ENCODE data around the gene CPAMD8.
"Not testable (repeated sequence)": the region's sequence is repeated elsewhere in the genome, so short reads cannot be mapped to it uniquely, and the experiment has no call there.

The CPAMD8 gene

DNA sequence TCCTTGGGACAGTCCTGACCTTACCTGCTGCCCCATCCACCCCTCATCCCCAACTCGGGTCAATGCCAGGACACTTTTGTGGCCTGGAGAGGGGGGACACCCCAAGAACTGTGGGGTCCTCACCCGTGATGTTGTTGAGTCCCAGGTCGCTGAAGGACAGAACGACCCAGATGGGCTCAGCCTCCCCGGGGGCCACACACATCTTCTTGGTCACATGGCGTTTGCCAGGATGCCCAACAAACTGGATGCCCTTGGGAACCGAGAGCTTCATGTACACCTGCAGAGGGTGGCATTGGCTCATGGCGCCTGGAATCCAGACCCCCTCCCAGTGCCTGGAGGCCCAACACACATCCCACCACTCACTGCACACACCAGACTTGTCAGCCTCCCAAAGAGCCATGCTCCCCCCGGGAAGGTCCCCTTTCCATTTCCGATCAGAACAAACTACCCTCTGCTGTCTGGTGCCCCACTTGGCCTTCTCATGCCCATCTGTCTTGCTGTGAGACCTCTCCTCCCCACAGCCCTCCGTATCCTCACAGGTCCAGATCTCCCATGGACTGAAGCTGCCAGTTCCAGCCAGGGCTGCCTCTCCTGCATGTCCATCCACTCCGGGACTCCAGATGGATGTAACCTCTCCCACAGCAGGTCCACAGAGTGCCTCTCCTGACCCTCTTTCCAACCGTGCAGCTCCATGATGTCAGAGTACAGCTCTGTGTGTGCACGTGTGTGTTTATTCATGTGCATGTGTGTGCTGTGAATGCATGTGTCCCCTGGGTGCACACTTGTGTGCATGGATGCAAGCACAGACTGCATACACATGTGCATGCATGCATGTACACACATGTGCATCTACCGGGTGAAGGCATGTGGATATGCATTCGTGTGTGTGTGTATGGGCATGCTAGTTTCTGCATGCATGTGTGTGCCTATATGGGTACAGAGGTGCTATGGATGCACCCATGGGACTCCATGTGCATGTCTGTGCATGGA is 79.4 kb downstream of the CPAMD8 start:
- DNase-seq (ENCODE audit: low read depth) = no peak

DNA sequence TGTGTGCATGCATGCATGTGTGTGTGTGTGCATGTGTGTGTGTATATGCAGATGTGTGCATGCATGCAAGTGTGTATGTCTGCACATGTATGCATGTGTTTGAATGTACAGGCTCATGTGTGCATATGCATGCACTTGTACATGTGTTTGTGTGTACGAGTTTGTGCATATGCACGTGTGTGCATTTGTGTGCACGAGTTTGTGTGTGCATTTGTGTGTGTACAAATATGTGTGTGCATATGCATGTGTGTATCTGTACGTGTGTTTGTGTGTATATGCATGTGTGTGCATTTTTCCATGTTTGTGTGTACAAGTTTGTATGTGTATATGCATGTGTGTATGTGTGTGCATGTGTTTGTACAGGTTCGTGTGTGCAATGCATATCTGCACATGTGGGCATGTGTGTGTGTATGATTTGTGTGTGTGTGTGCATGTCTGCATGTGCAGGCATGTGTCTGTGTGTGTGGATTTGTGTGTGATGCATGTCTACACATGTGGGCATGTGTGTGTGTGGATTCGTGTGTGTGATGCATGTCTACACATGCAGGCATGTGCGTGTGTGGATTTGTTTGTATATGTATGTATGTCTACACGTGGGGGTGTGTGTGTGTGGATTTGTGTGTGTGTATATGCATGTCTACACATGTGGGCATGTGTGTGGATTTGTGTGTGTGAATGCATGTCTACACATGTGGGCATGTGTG is 80.7 kb downstream of the CPAMD8 start:
- no peak for DNase-seq (ENCODE audit: low read depth)

DNA sequence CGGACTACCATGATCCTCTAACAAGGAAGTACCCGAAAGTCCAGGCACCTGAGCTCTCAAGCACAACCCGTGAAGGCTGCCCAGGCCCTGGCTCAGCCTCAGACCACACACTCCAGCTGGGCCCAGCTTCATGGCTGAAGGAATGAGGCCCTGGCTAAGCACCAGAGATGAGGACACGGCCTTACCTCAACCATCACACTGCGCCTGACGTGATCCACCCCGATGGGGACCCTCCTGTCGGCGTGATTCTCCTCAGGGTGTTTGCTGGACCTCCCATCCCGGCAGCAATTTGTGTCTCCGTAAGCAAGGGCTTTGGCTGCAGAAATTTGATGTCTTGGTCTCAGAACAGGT is 81.3 kb downstream of the CPAMD8 start:
- no peak for DNase-seq (ENCODE audit: low read depth)

DNA sequence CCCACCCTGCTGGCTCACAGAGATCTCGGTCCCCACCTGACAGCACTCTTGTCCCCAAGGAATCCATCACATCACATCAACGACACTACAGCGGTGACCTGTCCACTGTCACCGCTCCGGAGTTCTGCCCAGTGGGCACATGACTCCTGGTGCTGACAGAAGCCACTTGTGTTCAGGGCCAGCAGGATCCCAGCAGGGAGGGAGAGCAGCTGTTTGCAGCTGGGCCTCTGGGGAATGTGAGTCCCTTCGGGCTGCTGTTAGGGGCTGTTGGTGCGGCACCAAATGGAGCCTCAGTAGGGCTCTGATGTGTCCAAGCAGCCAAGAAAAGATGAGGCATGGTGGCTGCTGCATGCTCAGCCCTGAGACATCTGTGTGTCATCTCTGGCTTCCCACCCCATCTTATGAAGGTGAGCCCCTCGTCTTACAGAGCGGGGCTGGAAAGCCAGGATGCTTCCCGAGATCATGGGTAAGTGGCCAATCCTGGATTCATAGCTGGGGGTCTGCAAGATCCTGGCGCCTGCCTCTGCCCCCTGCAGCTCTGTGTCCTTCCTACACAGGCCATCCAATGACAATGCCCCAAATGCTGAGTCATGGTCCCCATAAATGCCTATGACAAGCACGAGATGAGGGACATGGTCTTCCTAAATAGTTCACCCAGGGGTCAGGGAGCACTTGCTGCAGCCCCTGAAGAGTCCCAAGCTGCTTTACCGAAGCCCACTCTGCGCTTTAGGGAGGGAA is 81.8 kb downstream of the CPAMD8 start:
- no peak for DNase-seq (ENCODE audit: low read depth)

DNA sequence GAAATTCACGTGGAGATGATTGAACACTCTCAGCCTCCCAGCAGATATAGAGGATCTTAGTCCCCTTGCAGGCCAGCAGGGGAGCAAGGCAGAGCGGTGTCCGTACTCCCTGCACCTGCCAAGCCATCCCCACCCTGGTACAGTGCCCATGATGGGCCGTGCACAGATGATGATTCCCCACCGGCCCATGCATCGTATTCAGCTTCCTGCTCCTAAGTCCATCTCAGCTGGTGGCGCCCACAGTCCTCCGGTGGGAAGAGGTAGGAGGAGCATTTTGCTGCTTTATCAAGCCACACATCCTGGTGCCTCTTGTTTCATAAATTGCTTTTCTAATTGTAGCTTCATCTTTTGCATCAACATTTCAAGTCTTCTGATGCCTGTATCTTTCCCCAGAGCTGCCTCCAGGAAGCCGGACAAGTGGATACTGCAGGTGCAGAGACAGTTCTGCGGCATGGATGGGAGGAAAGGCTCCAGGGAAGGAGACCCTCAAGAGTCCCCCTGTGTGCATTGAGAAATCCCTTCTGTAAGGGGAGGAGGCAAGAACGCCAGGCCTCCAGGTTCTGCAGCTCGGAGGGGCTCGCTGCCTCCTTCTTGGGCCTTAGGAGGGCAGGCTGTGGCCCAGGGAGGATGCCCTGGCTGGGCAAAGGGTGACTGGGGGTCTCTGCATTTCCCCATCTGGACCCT is 82.5 kb downstream of the CPAMD8 start:
- no peak for DNase-seq (ENCODE audit: low read depth)

DNA sequence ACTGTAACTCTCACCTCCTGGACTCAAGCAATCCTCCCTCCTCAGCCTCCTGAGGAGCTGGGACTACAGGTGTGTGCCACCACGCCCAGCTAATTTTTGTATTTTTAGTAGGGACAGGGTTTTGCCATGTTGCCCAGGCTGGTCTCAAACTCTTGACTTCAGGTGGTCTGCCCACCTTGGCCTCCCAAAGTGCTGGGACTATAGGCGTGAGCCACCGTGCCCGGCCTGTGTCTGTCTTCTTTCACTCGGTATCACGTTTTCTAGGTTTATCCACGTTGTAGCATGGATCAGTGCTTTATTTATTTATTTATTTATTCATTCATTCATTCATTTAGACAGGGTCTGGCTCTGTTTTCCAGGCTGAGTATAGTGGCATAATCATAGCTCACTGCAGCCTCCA is 83.5 kb downstream of the CPAMD8 start:
- DNase-seq (ENCODE audit: low read depth) = not testable (repeated sequence)

DNA sequence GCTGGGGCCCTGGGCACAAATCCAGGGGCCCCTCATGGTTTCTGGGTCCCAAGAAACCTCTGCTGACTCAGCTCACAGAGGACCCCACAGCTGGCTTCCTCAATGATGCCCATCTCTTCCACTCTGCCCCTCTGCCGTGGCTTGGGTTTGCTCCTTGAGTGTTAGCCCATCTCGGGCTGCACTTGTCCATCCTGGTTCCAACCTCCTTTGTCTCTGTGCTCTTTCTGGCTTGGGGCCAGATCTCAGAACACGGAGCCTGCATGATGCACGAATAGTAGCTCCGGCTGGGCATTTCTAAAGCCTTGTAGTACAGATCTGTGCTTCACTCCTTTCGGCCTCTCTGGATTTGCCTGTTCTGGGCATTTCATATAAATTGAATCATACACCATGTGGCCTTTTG is 84.0 kb downstream of the CPAMD8 start:
- DNase-seq (ENCODE audit: low read depth) = no peak

DNA sequence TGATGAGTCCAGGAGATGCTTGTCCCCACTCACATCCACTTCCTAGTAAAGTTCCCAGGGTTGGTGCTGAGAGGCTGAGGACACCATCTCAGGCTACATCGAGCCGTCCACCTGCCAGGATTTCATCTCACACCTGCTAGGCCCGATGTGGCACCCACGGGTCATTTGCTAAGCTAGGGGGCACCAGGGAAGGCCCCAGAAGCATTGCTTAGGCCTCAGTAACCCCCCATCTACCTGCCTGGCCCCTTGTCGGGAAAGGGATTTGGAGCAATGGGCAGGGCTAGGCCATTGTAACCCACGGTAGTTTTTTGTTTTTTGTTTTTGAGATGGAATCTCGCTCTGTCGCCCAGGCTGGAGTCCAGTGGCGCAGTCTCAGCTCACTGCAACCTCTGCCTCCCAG is 86.0 kb downstream of the CPAMD8 start:
- DNase-seq (ENCODE audit: low read depth) = no peak

DNA sequence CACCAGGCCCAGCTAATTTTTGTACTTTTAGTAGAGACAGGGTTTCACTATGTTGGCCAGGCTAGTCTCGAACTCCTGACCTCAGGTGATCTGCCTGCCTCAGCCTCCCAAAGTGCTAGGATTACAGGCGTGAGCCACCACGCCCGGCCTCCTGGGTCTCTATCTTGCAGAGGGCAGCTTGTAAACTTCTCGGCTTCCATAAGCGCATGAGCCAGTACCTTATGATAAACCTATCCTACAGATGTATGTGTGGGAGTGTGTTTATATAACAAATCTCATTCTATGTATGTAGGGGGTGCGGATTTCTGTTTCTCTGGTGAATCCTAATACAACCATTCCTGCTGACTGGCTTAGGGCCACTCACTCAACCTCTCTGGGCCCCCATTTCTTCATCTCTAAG is 86.5 kb downstream of the CPAMD8 start:
- DNase-seq (ENCODE audit: low read depth) = not testable (repeated sequence)

DNA sequence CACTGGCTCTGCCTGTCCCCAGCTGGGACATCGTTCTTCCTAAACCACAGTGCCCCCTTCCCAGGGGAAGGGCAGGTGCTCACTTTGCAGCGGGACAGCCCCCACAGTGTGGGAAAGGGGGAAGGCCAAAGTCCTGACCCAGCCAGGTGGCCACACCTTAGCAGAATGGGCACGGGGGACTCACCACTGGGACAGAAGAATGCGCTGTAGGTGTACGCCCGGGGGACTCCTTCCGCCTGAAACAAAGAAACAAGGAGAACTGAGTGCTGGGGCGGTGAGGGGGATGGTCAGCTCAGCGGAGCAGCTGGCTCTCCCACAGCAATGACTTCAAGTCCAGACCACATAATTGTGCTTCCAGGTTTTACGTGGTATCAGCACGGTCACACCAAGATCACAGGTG is 88.4 kb downstream of the CPAMD8 start:
- DNase-seq (ENCODE audit: low read depth) = no peak

DNA sequence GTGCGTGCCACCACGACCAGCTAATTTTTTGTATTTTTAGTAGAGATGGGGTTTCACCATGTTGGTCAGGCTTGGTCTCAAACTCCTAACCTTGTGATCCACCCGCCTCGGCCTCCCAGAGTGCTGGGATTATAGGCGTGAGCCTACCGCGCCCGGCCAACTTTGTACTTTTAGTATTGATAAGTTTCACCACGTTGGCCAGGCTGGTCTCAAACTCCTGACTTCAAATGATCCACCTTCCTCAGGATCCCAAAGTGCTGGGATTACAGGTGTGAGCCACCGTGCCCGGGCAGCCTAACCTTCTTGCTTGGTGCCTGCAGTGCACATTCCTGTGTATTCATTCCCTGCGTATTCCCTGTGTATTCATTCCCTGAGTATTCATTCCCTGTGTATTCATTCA is 88.8 kb downstream of the CPAMD8 start:
- DNase-seq (ENCODE audit: low read depth) = not testable (repeated sequence)

DNA sequence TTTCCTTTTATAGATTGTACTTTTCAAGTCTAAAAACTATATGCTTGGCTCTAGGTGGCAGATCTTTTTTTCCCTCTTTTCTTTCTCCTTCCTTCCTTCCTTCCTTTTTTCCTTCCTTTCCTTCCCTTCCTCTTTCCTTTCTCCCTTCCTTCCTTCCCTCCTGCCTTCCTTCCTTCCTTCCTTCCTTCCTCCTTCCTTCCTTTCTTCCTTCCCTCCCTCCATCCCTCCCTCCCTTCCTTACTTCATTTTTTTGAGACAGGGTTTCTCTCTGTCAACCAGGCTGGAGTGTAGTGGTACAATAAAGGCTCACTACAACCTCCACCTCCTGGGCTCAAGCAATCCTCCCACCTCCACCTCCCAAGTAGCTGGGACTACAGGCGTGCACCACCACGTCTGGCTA is 89.7 kb downstream of the CPAMD8 start:
- DNase-seq (ENCODE audit: low read depth) = no peak

DNA sequence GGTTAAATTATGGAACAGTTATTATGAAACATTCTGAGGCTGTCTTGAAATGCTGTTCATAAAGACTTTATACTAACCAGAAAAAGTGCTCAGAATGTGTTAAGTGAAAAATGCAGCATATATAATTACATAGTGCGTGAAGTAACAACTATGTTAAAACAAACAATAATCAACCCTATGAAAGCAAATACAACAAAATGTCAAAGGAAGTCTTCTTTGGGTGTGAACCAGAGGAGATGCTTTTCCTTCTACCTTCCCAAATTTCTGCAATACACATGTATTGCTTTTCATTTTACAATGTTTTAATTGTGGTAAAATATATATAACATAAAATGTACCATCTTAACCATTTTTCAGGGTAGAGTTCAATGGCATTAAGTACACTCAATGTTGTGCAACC is 92.1 kb downstream of the CPAMD8 start:
- DNase-seq (ENCODE audit: low read depth) = no peak

DNA sequence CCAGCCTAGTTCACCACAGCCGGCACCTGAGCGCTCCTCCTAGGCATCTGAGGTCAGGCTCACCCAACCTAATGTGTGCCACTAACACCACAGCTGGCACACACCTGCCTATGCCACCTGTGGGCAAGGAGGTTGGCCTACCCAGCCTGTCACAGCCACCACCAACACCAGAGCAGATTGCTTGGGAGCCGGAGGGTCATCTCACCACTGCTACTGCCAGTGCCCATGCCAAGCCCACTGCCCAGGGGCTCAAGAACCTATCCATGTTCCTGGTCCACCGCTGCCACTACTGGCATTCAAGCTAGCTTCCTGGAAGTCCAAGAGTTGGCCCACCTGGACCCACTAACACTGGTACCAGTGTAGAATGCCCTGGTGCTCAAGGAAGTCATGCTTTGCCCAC is 95.3 kb downstream of the CPAMD8 start:
- DNase-seq (ENCODE audit: low read depth) = no peak

DNA sequence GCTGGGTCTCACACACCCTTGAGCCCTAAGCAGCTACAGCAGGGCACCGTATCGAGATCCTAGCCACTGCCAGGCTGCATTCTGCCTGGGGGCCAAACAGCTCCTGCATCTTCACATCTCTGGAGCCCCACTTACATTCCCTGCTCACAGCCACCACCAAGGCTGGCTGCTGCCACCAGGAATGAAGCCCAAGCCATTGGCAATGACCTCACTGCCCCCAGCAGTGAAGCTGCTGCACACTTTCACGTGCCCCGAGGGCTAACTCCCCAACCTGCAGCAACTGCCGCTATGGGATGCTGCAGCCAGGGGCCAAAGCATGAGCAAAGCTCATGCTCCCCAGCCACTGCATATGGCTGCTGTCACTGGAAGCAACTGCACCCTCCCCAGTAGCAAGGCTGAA is 95.9 kb downstream of the CPAMD8 start:
- DNase-seq (ENCODE audit: low read depth) = no peak

DNA sequence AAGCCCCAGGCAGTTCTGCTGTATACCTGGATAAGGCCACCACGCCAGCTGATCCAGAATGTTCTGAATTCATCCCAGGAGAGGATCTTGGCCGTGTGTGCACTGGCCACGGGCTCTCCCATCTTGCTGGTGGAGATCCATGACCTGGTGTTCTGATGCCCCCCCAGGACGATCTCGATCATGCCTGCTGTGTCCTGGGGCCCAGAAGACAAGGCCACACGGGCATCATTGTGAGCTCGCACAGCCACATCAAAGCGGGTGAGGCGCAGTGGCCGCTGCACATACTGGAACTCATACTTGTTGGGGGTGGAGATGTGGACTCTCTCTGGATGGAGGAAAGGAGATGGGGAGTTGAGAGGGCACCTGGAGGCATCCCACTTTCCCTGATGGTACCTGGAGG is 97.7 kb downstream of the CPAMD8 start:
- DNase-seq (ENCODE audit: low read depth) = no peak

DNA sequence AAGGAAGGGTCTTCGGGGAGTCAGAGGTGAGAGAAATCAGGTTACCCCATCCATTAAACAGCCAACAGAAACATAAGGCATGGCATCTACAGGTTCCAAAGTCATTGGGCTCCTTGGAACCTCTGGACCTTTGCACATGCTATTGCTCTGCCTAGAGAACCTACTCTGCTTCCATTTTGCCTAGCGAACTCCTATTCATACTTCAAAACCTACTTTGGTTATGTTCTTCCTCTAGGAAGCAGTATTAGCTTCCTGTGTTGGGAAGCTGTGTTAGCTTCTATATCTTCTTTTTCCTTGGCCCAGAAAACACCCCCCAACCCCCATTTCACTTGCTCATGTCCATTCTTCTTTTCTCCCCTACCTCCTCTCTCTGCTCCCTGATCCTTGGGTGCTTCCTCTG is 98.3 kb downstream of the CPAMD8 start:
- no peak for DNase-seq (ENCODE audit: low read depth)

DNA sequence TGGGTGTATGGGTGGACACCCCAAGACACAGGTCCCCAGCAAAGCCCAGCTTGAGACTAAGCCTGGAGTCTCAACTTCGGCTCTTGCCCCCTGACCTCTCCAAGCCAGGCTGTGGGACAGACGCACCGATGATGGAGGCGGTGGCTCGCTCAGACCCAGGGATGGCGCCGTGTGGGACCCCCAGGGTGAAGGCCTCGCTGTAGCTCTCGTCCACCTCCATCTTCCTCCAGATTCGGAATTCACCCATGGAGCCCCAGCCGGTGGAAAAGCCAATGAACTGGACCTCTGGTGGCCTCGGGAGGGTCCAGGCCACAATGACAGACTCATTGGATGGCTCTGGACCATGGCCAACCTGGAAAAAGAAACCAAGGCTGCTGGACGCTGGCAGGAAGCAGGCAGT is 98.7 kb downstream of the CPAMD8 start:
- DNase-seq (ENCODE audit: low read depth) = no peak

DNA sequence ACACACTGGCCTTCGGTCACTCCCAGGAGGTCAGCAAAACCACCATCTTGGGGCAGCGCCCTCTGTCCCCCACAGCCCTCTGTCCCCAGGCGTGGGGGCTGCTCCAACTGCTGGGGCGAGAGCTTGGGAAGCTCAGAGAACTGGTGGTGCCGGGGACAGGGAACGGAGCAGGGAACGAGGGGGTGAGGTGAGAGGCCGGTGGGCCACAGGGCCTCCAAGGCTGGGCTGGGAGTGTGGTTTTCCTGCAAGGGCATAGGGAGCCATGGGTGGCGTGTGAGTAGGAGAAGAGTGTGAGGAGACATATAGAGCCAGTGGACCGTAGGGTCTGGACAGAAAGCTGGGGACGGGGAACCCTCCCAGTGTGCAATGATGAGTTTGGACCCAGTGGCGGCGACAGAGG is 103.7 kb downstream of the CPAMD8 start:
- DNase-seq (ENCODE audit: low read depth) = no peak

DNA sequence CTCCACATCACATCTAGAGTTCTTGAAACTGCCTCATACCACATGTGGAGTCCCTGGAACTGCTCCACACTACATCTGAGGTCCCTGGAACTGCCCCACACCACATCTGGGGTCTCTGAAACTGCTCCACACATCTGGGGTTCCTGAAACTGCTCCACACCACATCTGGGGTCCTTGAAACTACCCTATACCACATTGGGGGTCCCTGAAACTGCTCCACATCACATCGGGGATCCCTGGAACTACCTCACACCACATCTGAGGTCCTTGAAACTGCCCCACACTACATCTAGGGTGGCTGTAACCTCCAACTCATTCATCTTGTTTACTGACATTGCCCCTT is 104.0 kb downstream of the CPAMD8 start:
- no peak for DNase-seq (ENCODE audit: low read depth)

DNA sequence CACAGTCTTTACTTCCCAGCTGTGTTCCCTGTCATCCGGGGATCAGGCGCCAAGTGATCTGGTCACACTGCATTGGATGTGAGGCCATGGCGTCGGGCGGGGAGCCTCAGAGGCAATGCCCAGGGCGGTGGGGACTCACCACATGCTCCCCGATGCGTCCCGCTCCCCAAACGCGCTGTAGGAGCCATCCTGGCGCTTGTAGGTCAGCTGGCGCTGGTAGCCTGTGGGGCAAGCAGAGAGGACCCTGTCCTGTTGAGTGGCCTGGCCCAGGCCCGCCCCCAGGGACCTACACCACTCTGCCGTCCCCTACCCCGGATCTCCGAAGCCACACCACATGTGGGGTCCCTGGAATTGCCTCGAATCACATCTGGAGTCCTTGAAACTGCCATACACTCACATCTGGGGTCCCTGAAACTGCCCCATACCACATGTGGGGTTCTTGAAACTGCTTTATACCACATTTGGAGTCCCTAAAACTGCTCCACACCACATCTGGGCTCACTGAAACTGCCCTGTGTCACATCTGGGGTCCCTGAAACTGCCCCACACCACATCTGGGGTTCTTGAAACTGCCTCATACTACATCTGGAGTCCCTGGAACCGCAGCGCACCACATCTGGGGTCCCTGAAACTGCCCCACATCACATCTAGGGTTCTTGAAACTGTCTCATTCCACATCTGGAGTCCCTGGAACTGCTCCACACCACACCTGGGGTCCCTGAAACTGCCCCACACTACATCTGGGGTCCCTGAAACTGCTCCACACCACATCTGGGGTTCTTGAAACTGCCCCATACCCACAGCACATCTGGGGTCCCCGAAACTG is 104.6 kb downstream of the CPAMD8 start:
- DNase-seq (ENCODE audit: low read depth) = no peak

All from T follicular helper cell (primary cell).